HG03097 (cell line): Measurements from ENCODE around the gene FOXK2.

ENCODE experiments used
- ATAC-seq: cut with Tn5 transposase; IDR thresholded peaks from one replicate; pipeline ENCODE4 v1.9.1; 2021; ENCODE audit not compliant: unreplicated experiment, low FRiP score

The FOXK2 gene

GRCh38 chr17:82601447-82602000, 82.0 kb downstream of the FOXK2 start:
- ATAC-seq, result no peak

DNA sequence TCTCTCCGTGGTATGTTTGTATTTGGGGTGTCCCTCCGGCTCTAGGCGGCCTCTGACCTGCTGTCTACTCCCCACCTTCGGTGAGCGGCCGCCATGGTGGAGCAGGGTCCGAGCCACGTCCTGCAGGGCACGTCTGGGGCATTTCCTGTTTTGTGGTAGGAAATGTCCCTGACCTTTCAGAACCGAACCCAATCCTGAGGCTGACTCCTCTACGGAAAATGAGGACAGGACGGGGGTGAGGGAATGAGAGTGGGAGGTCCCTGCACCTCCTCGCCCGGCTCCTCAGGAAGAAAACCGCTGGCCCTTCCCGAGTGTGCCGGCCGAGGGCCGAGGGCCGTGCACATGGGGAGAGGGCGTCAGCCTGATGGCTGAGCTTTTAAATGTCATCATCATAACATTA, 83.0 kb downstream of the FOXK2 start:
- no peak for ATAC-seq

- no peak for ATAC-seq
These were observed 83.6 kb downstream of the FOXK2 start for GRCh38 chr17:82602986-82603710.

DNA sequence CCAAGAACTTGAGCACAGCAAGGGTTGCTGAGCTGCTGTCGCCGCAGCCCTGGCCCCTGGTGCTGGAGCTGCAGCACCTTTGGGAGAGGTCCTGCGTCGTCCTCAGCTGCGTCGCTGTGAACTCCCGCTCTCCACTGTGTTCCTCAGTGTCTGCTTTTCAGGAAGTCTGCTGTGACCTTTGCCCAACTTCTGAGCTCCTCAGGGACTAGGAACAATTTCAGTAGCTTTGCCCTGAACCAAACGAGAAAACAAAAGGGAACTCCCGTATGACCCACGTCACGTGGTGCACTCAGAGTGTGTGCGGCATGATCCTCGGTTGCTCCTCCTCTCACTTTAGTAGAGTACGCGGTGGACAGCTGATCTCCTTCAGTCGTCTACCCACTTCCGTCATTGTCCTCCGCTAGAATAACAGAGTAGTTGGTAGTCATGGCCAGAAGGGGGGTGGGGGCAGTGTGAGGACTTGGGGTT, 84.5 kb downstream of the FOXK2 start:
- no peak for ATAC-seq

DNA sequence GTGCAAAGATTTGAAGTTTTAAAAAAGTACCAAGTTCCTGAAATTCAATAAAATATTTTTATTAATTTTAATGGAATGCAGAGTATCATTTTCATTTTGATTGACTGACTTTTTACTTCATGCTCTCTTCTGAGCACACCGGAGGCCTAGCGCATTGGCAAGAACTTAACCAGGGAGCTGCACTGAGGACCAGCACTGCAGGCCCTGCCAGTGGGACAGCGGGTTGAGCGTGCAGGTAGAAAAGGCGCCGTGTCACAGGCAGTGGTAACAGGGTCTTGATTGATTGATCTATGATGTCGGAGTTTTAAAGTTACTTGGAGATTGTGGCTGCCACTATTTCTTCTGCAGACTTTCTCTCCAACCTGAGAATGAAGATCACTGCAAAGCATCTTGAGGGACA, 85.0 kb downstream of the FOXK2 start:
- no peak for ATAC-seq

GRCh38 chr17:82605939-82606600, 86.5 kb downstream of the FOXK2 start:
- ATAC-seq, result no peak

GRCh38 chr17:82608816-82609215, 89.3 kb downstream of the FOXK2 start:
- no peak for ATAC-seq

DNA sequence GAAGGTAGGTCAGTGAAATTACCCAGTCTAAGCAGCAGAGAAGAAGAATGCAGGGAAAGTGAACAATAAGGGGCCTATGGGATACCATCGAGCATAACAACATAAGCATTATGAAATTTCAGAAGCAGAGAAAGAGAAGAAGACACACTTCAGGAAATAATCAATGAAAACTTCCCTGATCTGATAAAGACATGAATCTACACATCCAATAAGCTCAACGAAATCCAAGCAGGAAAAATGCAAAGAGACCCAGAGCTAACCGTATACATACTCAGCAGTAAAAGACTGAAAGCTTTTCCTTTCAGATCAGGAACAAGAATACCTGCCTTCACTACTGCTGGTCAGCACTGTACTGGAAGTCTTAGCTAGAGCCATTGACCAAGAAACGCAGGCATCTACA, 90.1 kb downstream of the FOXK2 start:
- no peak for ATAC-seq

- no peak for ATAC-seq
These were observed 91.9 kb downstream of the FOXK2 start for GRCh38 chr17:82611140-82612058.

DNA sequence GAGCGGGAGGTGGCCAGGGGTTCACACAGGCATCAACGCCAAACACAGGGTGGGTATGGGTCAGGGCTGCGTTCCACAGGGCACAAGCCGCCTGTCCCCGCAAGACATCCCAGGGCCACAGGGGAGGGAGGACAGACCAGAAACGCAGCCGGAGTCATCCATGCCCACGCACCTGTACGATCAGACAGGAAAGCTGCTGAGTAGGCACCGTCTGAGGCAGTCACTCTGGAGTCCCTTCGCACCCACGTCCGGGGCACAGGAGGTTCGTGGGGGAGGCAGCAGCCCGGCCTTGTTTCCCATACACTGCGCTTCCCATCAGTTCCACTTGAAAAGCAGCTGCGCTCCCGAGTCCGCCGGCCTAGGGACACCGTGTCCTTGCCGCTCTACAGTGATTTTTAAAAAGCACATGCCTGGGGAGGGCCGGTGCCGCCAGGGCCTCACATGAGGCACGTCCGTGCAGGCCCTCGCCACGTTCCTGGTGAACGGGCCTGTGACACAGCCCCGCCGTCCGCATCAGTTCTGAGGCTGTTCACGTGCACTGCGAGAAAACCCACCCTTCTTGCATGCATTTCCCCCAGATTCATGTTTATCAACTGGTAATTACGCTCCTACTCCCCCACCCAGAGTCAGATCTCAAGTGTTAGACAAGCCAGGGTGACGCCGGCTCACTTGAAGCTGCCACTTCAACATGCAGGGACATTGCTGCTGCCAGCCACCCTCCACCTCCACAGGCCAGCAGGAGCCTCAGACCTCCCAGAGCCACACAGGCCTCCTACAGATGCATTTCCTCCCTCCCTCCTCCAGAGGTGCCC, 94.0 kb downstream of the FOXK2 start:
- no peak for ATAC-seq

- ATAC-seq, result no peak
These were observed 94.6 kb downstream of the FOXK2 start for GRCh38 chr17:82614095-82614631.

- no peak for ATAC-seq
These were observed 95.8 kb downstream of the FOXK2 start for GRCh38 chr17:82615084-82616020.

- no peak for ATAC-seq
These were observed 96.6 kb downstream of the FOXK2 start for GRCh38 chr17:82616021-82616711.

DNA sequence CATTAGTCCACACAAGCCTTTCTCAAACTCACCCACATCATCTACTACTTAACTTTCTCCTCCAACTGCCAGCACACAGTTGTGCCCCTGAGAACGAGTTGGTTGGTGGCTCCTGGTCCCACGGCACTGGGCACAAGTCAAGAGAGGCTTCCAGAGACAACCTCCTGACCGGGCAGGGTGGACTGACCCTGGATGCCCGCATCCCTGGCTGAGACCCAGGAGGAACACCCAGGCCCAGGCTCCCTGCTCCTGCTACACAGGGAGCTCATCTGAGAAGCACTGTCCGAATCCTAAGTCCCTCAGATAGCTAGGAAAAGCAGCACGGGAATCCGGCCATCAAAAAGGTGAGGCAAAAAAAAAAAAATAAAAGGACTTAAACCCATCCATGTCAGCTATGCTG, 99.7 kb downstream of the FOXK2 start:
- ATAC-seq, result no peak

DNA sequence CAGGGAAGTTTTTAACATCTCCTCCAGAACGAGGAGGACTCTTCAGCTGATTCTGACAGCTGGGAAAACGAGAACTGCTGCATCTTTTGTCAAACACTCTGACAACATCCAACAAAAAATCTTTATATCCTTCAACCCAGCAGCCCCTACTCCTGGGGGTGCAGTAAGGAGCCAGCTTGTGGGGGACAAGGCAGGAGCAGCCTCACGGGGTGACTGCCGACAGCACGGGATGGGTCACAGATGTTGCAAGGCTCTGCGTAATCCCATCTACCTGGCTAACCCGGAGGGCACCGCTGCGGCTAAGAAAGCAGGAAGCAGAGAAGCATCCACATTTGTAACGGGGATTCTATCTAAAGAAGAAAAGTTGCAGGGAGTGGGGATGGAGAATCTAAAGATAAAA, 100.1 kb downstream of the FOXK2 start:
- ATAC-seq, result no peak

- no peak for ATAC-seq
These were observed 104.2 kb downstream of the FOXK2 start for GRCh38 chr17:82623707-82624106.

DNA sequence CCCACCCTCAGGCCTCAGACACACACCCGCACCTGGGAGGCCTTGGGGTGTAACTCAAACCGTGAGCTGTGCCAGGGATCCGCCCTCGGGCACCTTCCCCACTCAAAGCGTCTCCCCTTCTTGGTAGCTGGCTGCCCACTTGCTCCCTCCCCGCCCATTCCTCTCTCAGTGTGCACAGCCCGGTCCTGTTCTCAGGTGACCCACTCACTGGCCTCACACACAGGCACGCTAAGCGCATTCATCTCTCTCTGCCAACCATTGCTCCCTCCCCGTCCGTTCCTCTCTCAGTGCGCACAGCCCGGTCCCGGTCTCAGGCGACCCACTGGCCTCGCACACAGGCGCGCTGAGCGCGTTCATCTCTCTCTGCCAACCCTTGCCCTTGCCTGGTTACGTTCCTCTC, 107.9 kb downstream of the FOXK2 start:
- ATAC-seq, result no peak

DNA sequence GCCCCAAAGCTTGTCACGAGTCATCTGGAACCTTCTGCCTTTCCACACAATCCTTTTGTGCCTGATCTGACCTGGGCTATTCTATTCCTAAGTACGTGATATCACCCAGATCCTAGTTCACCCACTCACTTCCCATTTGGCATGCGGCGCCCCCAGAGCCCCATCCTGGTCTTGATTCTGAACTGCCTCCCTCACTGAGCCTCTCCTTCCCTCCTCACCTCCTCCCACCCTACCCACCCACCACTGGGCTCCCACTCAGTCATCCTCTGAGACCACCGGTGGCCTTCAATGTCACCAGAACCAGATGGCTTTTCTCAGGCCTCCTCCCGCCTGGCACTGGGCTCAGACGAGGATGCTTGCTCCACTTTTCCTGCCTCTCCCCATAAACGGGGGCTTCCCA, 110.2 kb downstream of the FOXK2 start:
- no peak for ATAC-seq
